PC-3 (cell line): ENCODE data around the gene ARHGAP26.
"Not testable (repeated sequence)": the region's sequence is repeated elsewhere in the genome, so short reads cannot be mapped to it uniquely, and the experiment has no call there.

Source experiments
- EZH2phosphoT487 ChIP-seq: fragments of 300-600 bp; sonication (generic); IDR thresholded peaks from 2 replicates; pipeline ENCODE4 v1.6.1; 2018; ENCODE audit warnings: mild to moderate bottlenecking, antibody characterized with exemption, low read length, borderline replicate concordance
- TF ChIP-seq, protein P1 (sequence below): fragments of 300-600 bp; sonication (generic); conservative IDR thresholded peaks from 2 replicates; pipeline ENCODE4 v1.5.1; 2017; ENCODE audit warnings: antibody characterized with exemption, low read depth, mild to moderate bottlenecking, low read length

DNA sequence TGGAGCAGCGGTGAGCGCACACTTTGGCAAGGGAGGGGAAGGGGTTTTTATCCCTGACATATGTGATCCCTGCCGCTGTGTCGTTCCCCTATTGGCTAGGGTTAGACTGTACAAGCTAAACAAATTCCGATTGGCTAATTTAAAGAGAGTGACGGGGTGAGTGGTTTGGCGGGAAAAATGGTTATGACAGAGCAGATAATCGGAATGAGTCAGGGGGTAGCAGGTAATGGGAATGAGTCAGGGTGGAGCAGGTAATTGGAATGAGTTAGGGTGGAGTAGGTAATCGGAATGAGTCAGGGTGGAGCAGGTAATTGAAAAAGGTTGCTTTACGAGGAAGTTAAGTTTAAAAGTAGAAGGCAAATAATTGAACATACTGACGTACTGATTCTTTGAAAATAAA, 318.5 kb downstream of the ARHGAP26 start:
- TF ChIP-seq, protein P1, sequence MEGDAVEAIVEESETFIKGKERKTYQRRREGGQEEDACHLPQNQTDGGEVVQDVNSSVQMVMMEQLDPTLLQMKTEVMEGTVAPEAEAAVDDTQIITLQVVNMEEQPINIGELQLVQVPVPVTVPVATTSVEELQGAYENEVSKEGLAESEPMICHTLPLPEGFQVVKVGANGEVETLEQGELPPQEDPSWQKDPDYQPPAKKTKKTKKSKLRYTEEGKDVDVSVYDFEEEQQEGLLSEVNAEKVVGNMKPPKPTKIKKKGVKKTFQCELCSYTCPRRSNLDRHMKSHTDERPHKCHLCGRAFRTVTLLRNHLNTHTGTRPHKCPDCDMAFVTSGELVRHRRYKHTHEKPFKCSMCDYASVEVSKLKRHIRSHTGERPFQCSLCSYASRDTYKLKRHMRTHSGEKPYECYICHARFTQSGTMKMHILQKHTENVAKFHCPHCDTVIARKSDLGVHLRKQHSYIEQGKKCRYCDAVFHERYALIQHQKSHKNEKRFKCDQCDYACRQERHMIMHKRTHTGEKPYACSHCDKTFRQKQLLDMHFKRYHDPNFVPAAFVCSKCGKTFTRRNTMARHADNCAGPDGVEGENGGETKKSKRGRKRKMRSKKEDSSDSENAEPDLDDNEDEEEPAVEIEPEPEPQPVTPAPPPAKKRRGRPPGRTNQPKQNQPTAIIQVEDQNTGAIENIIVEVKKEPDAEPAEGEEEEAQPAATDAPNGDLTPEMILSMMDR: not testable (repeated sequence)
- TF ChIP-seq EZH2phosphoT487: not testable (repeated sequence)
